SU-DHL-6 (cell line): ENCODE measurements around the gene DDX10.

ENCODE experiments used
- H2AFZ ChIP-seq: fragments of 200-600 bp; sonication (generic); 2 replicates; pipeline ENCODE4 v1.6.1; 2014; ENCODE audit warnings: low read depth, mild to moderate bottlenecking, moderate library complexity, mixed read lengths, antibody characterized with exemption, low read length; ENCODE audit not compliant: severe bottlenecking
- H3F3A ChIP-seq: fragments of 200-600 bp; shearing (Covaris generic); 2 replicates; pipeline ENCODE4 v1.6.0; 2016; ENCODE audit warnings: antibody characterized with exemption, mild to moderate bottlenecking; ENCODE audit not compliant: insufficient read depth
- H3K27ac ChIP-seq: fragments of 200-600 bp; sonication (generic); 2 replicates; pipeline ENCODE4 v1.5.1; 2016; ENCODE audit warnings: low read depth, mild to moderate bottlenecking, low read length, moderate library complexity, mixed read lengths
- H3K27me3 ChIP-seq: fragments of 200-600 bp; sonication (generic), shearing (Covaris generic); 2 replicates; pipeline ENCODE4 v1.6.0; 2014; ENCODE audit warnings: mild to moderate bottlenecking, low read length
- H3K36me3 ChIP-seq: fragments of 200-600 bp; sonication (generic); 2 replicates; pipeline ENCODE4 v1.6.1; 2014; ENCODE audit warnings: mild to moderate bottlenecking, low read length, mixed read lengths
- H3K4me2 ChIP-seq: fragments of 300-600, 200-600 bp; shearing (Covaris generic), sonication (generic); 2 replicates; pipeline ENCODE4 v1.6.0; 2014; ENCODE audit warnings: low read length, low read depth, mild to moderate bottlenecking; ENCODE audit not compliant: poor library complexity, severe bottlenecking
- H3K4me3 ChIP-seq: fragments of 200-600 bp; sonication (generic); 2 replicates; pipeline ENCODE4 v1.5.1; 2014; ENCODE audit warnings: antibody characterized with exemption, low read length, mild to moderate bottlenecking, mixed read lengths; ENCODE audit not compliant: insufficient read depth, poor library complexity, severe bottlenecking
- H3K79me2 ChIP-seq: fragments of 200-600 bp; sonication (generic); 2 replicates; pipeline ENCODE4 v1.6.1; 2014; ENCODE audit warnings: mild to moderate bottlenecking, low read length, moderate library complexity; ENCODE audit not compliant: insufficient read depth
- H3K9ac ChIP-seq: fragments of 200-600 bp; sonication (generic); 2 replicates; pipeline ENCODE4 v1.7.0; 2014; ENCODE audit warnings: mild to moderate bottlenecking, low read length
- H3K9me2 ChIP-seq: fragments of 200-600 bp; sonication (generic); replicated peaks from 2 replicates; pipeline ENCODE4 v1.6.1; 2014; ENCODE audit warnings: low read length; ENCODE audit not compliant: insufficient read depth
- H3K9me3 ChIP-seq: fragments of 200-600 bp; sonication (generic); 2 replicates; pipeline ENCODE4 v1.6.1; 2014; ENCODE audit warnings: low read length, mixed read lengths; ENCODE audit not compliant: insufficient read depth
- H4K20me1 ChIP-seq: fragments of 200-600 bp; sonication (generic); 2 replicates; pipeline ENCODE4 v1.6.1; 2014; ENCODE audit warnings: low read depth, mild to moderate bottlenecking, antibody characterized with exemption, low read length, moderate library complexity, mixed read lengths
- CTCF ChIP-seq: fragments of 200-600 bp; sonication (generic); IDR thresholded peaks from one replicate; pipeline ENCODE4 v1.5.1; 2017; ENCODE audit warnings: antibody characterized with exemption, mild to moderate bottlenecking, low read length, moderate library complexity; ENCODE audit not compliant: insufficient read depth, poor library complexity, severe bottlenecking
- EZH2phosphoT487 ChIP-seq: fragments of 200-600 bp; sonication (generic), shearing (Covaris generic); conservative IDR thresholded peaks from 2 replicates; pipeline ENCODE4 v1.6.1; 2018; ENCODE audit warnings: mild to moderate bottlenecking, antibody characterized with exemption, low read length, moderate library complexity, mixed read lengths

Gene DDX10

GRCh38 chr11:108754901-108755625 is 90.2 kb downstream of the DDX10 start:
- no peak for TF ChIP-seq CTCF
- no peak for TF ChIP-seq EZH2phosphoT487
- no peak overlapping the region for H2AFZ ChIP-seq
- peaks cover 77% of the 10 kb centered on the region for H3K79me2 ChIP-seq
- H3K4me2 ChIP-seq = no peak overlapping the region
- H3K4me3 ChIP-seq = no peak overlapping the region
- H3K9ac ChIP-seq = no peak overlapping the region
- no peaks in the 10 kb centered on the region for H3F3A ChIP-seq
- H4K20me1 ChIP-seq = no peaks in the 10 kb centered on the region; the same call in 1 of the 2 replicates
- no peaks in the 10 kb centered on the region for H3K27me3 ChIP-seq
- no peak overlapping the region for H3K27ac ChIP-seq
- no peaks in the 10 kb centered on the region for H3K9me3 ChIP-seq
- no peaks in the 10 kb centered on the region for H3K9me2 ChIP-seq
- no peaks in the 10 kb centered on the region for H3K36me3 ChIP-seq

- Histone ChIP-seq H3K36me3 (no peaks in the 10 kb centered on the region), H3K9me2 (no peaks in the 10 kb centered on the region), H3F3A (no peaks in the 10 kb centered on the region), H3K79me2 (peaks cover 84% of the 10 kb centered on the region), H3K9me3 (no peaks in the 10 kb centered on the region), H3K4me2 (no peak overlapping the region), H3K9ac (no peak overlapping the region), H4K20me1 (no peaks in the 10 kb centered on the region; the same call in 1 of the 2 replicates), H3K27me3 (no peaks in the 10 kb centered on the region), H3K27ac (no peak overlapping the region), H2AFZ (no peak overlapping the region), H3K4me3 (no peak overlapping the region)
- no peak for TF ChIP-seq EZH2phosphoT487
- no peak for TF ChIP-seq CTCF
Measured at GRCh38 chr11:108757630-108758029, 92.8 kb downstream of the DDX10 start.

GRCh38 chr11:108758458-108758857 is 93.6 kb downstream of the DDX10 start:
- no peaks in the 10 kb centered on the region for H3K9me2 ChIP-seq
- H3K79me2 ChIP-seq = peaks cover 80% of the 10 kb centered on the region
- H3K9me3 ChIP-seq = no peaks in the 10 kb centered on the region
- no peak overlapping the region for H3K9ac ChIP-seq
- no peaks in the 10 kb centered on the region for H3F3A ChIP-seq
- H3K4me3 ChIP-seq = no peak overlapping the region
- H3K36me3 ChIP-seq = no peaks in the 10 kb centered on the region
- no peak overlapping the region for H3K27ac ChIP-seq
- TF ChIP-seq CTCF (no peak), EZH2phosphoT487 (no peak)
- H4K20me1 ChIP-seq = no peaks in the 10 kb centered on the region
- no peak overlapping the region for H2AFZ ChIP-seq
- H3K27me3 ChIP-seq = no peaks in the 10 kb centered on the region
- H3K4me2 ChIP-seq = no peak overlapping the region
